PC-3 (cell line): ENCODE data around the gene DNAJC25. TPM values are rescaled to one million over a fixed set of nuclear protein-coding genes. Genes with fewer than 3 reads are reported as not detected.
A peak's percentile ranks its signal among the peaks of the same experiment; 100 is the strongest.

Experiments
- ATAC-seq: fragments of 200-7000 bp; cut with Tn5 transposase; 2 replicates; pipeline ENCODE4 v1.9.1; 2020; ENCODE audit warnings: mild to moderate bottlenecking, moderate library complexity
- Bru-seq: library from RNA; stranded (reverse); fragments of 400-500 nt; gene quantifications from one replicate; lab custom pipeline; 2021; lab: Mats Ljungman, UMichigan
- BruChase-seq, 2 experiments: library from RNA; stranded (reverse); fragments of 400-500 nt; gene quantifications; one replicate each; lab custom pipeline; 2021; lab: Mats Ljungman, UMichigan
- BruUV-seq: library from RNA; stranded (reverse); fragments of 400-500 nt; replicated peaks from 2 replicates; lab custom pipeline; 2021; lab: Mats Ljungman, UMichigan
- CTCF ChIA-PET: fragments of 300-600 bp; sonication (Branson Sonifier 250); formaldehyde crosslinking; loops from one replicate; lab custom pipeline; 2022; ENCODE audit warnings: antibody characterized with exemption; lab: Charles Lee
- POLR2A ChIA-PET: fragments of 300-600 bp; sonication (Branson Sonifier 250); formaldehyde crosslinking; loops from one replicate; lab custom pipeline; 2022; ENCODE audit warnings: antibody characterized with exemption; ENCODE audit not compliant: unreplicated experiment; lab: Charles Lee
- DNase-seq: peaks from one replicate; pipeline ENCODE4 v3.0.0-alpha.2; 2015
- H2AFZ ChIP-seq: fragments of 300-600 bp; sonication (generic); 2 replicates; pipeline ENCODE4 v1.6.0; 2016; ENCODE audit warnings: antibody characterized with exemption, low read length
- H3F3A ChIP-seq: fragments of 300-600 bp; sonication (generic); one replicate; pipeline ENCODE4 v1.6.0; 2017; ENCODE audit warnings: antibody characterized with exemption, low read length, control low read depth, mild to moderate bottlenecking; ENCODE audit not compliant: unreplicated experiment
- H3K27ac ChIP-seq: fragments of 300-600 bp; sonication (generic); 2 replicates; pipeline ENCODE4 v1.5.1; 2016; ENCODE audit warnings: mild to moderate bottlenecking, low read length
- H3K27me3 ChIP-seq: fragments of 300-600 bp; sonication (generic); 2 replicates; pipeline ENCODE4 v1.6.1; 2016; ENCODE audit warnings: low read length, mixed read lengths
- H3K36me3 ChIP-seq: fragments of 300-600 bp; sonication (generic); 2 replicates; pipeline ENCODE4 v1.6.1; 2016; ENCODE audit warnings: low read depth, mixed run types, low read length, mixed read lengths
- H3K4me1 ChIP-seq: fragments of 300-600 bp; sonication (generic); 2 replicates; pipeline ENCODE4 v1.5.1; 2016; ENCODE audit warnings: low read length; ENCODE audit not compliant: insufficient read depth
- H3K4me2 ChIP-seq: fragments of 300-600 bp; sonication (generic); 2 replicates; pipeline ENCODE4 v1.6.0; 2016; ENCODE audit warnings: low read length
- H3K4me3 ChIP-seq: fragments of 300-600 bp; sonication (generic); 2 replicates; pipeline ENCODE4 v1.5.1; 2016; ENCODE audit warnings: mild to moderate bottlenecking, low read length, mixed read lengths
- H3K79me2 ChIP-seq: fragments of 300-600 bp; sonication (generic); 2 replicates; pipeline ENCODE4 v1.6.1; 2017; ENCODE audit warnings: low read length, mixed read lengths
- H3K9ac ChIP-seq: fragments of 300-600 bp; sonication (generic); 2 replicates; pipeline ENCODE4 v1.6.0; 2016; ENCODE audit warnings: mild to moderate bottlenecking, low read length
- H3K9me2 ChIP-seq: fragments of 300-600 bp; sonication (generic); replicated peaks from 2 replicates; pipeline ENCODE4 v1.6.1; 2016; ENCODE audit warnings: mixed run types, low read length, mixed read lengths
- H3K9me3 ChIP-seq: fragments of 300-600 bp; sonication (generic); 2 replicates; pipeline ENCODE4 v1.6.1; 2016; ENCODE audit warnings: low read length, mixed read lengths
- H4K20me1 ChIP-seq: fragments of 300-600 bp; sonication (generic); 2 replicates; pipeline ENCODE4 v1.6.1; 2016; ENCODE audit warnings: low read length, mixed read lengths
- EZH2 ChIP-seq: fragments of 300-600 bp; sonication (generic); IDR thresholded peaks from one replicate; pipeline ENCODE4 v1.6.1; 2017; ENCODE audit warnings: antibody characterized with exemption, mild to moderate bottlenecking, low read length; ENCODE audit not compliant: unreplicated experiment
- EZH2phosphoT487 ChIP-seq: fragments of 300-600 bp; sonication (generic); IDR thresholded peaks from 2 replicates; pipeline ENCODE4 v1.6.1; 2018; ENCODE audit warnings: mild to moderate bottlenecking, antibody characterized with exemption, low read length, borderline replicate concordance
- intact Hi-C: fragments of 100-400 bp; cut with micrococcal nuclease; formaldehyde crosslinking; loops from 2 replicates; pipeline ENCODE4 v1.9.0; 2023
- long read RNA-seq: library from polyadenylated mRNA; unstranded; transcript quantifications from one replicate; pipeline ENCODE4 v2.0.0, GENCODE V29; 2021; ENCODE audit not compliant: unreplicated experiment
- total RNA-seq: library from RNA; depleted of rRNA; stranded (reverse); fragments of >200 nt; gene quantifications from 2 replicates; pipeline ENCODE4 v1.2.3, GENCODE V29; 2014; rRNA removed
- TF ChIP-seq, protein P1 (sequence below): fragments of 300-600 bp; sonication (generic); conservative IDR thresholded peaks from 2 replicates; pipeline ENCODE4 v1.5.1; 2017; ENCODE audit warnings: antibody characterized with exemption, low read depth, mild to moderate bottlenecking, low read length

Gene DNAJC25
- 5.1 and 5.9 TPM in 2 replicates for total RNA-seq
- percentile 86 among the genes with signal in this experiment for Bru-seq, nascent RNA
- BruChase-seq, experiment 1, labeled RNA remaining after a 6-hour chase = percentile 93 among the genes with signal in this experiment
- BruChase-seq, experiment 2, labeled RNA remaining after a 2-hour chase = percentile 90 among the genes with signal in this experiment
- long read RNA-seq, transcript DNAJC25-202 (5 exons, 2,498 nt) = minor isoform, 5 of 21 reads
- long read RNA-seq, transcript DNAJC25-201 (4 exons, 2,268 nt) = major isoform, 11 of 21 reads
- long read RNA-seq, partial matches to known transcripts = 4 of 21 reads
- long read RNA-seq, other reads (novel, unspliced or antisense) = 1 of 21 reads

- Histone ChIP-seq H3K9ac (peak within 1 kb of the TSS; percentile 91), H3F3A (no peaks in the 10 kb centered on the region), H3K4me3 (peak within 1 kb of the TSS; percentile 93), H3K27ac (0 out of 2 replicates have a peak within 1 kb of the TSS, but pooled peaks have one; percentile 29), H3K36me3 (no peaks in the 10 kb centered on the region), H3K4me2 (peak within 1 kb of the TSS; percentile 94), H3K79me2 (peaks cover 53% of the 10 kb centered on the region), H4K20me1 (peaks cover 42% of the 10 kb centered on the region), H3K9me2 (no peaks in the 10 kb centered on the region), H2AFZ (peak within 1 kb of the TSS; percentile 93), H3K27me3 (no peaks in the 10 kb centered on the region), H3K4me1 (peaks cover 17% of the 10 kb centered on the region; the same call in 1 of the 2 replicates), H3K9me3 (no peaks in the 10 kb centered on the region)
- BruUV-seq = no TSS peak
- peak; percentile 95 for ATAC-seq
- TF ChIP-seq, protein P1, sequence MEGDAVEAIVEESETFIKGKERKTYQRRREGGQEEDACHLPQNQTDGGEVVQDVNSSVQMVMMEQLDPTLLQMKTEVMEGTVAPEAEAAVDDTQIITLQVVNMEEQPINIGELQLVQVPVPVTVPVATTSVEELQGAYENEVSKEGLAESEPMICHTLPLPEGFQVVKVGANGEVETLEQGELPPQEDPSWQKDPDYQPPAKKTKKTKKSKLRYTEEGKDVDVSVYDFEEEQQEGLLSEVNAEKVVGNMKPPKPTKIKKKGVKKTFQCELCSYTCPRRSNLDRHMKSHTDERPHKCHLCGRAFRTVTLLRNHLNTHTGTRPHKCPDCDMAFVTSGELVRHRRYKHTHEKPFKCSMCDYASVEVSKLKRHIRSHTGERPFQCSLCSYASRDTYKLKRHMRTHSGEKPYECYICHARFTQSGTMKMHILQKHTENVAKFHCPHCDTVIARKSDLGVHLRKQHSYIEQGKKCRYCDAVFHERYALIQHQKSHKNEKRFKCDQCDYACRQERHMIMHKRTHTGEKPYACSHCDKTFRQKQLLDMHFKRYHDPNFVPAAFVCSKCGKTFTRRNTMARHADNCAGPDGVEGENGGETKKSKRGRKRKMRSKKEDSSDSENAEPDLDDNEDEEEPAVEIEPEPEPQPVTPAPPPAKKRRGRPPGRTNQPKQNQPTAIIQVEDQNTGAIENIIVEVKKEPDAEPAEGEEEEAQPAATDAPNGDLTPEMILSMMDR = no peak
- TF ChIP-seq EZH2 (no peak), EZH2phosphoT487 (no peak)
- intact Hi-C loops = no loop called here
- POLR2A ChIA-PET = no interaction called here
- CTCF ChIA-PET = no interaction called here
- peak; percentile 96 for DNase-seq
Measured at GRCh38 chr9:111631214-111631971, at the start of gene DNAJC25. Gene DNAJC25 (plus strand): TSS chr9:111631334. CDS start chr9:111631408, 74 bp downstream.

DNA sequence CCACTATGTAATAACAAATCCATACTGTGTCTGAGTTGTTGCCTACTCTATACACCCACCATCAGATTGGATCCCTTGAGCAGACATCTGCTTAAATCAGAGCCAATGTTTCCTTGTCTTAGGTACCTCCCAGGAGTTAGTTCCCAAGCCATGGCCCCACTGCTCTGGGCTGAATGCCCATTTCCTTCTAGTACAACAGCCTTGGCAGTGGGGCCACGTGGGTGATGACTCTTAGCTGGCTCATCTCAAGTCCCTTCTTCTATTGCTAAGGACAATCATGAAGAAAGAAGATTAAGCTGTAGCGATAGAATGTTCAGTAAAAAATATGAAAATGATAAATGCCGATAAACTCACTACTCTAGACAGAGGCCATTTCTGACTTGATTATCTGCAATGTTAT lies 48.2 kb upstream of the DNAJC25 start:
- DNase-seq = peak; percentile 64

More for the DNA sequence above, 48.2 kb upstream of the DNAJC25 start:
- Histone ChIP-seq H3F3A (no peaks in the 10 kb centered on the region), H4K20me1 (no peaks in the 10 kb centered on the region), H3K4me2 (no peak overlapping the region), H3K9me3 (no peaks in the 10 kb centered on the region), H3K4me3 (no peak overlapping the region), H3K9me2 (no peaks in the 10 kb centered on the region), H3K27me3 (no peaks in the 10 kb centered on the region), H3K27ac (no peak overlapping the region), H3K79me2 (no peaks in the 10 kb centered on the region), H3K9ac (no peak overlapping the region), H3K4me1 (peaks cover 4% of the 10 kb centered on the region; the same call in 1 of the 2 replicates), H3K36me3 (peaks cover 32% of the 10 kb centered on the region), H2AFZ (no peak overlapping the region)
- peak; percentile 42; the same call in 1 of the 2 replicates for ATAC-seq
- BruUV-seq = no TSS peak
- TF ChIP-seq EZH2phosphoT487 = no peak
- no peak for TF ChIP-seq EZH2
- TF ChIP-seq, protein P1 = no peak
- CTCF ChIA-PET = no interaction called here
- POLR2A ChIA-PET = interaction anchor here (0.6 kb wide), 1 partner anchor 613 kb away, joined by 3 read pairs; no protein-coding TSS in a partner anchor
- intact Hi-C loops = no loop called here
